Tongue (tissue), 2 donors: ENCODE measurements around the gene CACNA1B. TPM values are rescaled to one million over a fixed set of nuclear protein-coding genes. Genes with fewer than 3 reads are reported as not detected.
"Not testable (repeated sequence)": the region's sequence is repeated elsewhere in the genome, so short reads cannot be mapped to it uniquely, and the experiment has no call there.

ENCODE experiments used
- DNase-seq: peaks from one replicate; pipeline ENCODE4 v3.0.0-alpha.2; 2015
- total RNA-seq: library from RNA; depleted of rRNA; stranded (reverse); fragments of >200 nt; gene quantifications from one replicate; pipeline ENCODE4 v1.2.3, GENCODE V29; 2014

The CACNA1B gene
- total RNA-seq, 1 donor from 2014 or later, result 0.41 TPM

- DNase-seq, result no peak
Measured at GRCh38 chr9:137866226-137867141, 11.1 kb upstream of the CACNA1B start.

GRCh38 chr9:137870432-137870831, 7.2 kb upstream of the CACNA1B start:
- DNase-seq, result no peak

- DNase-seq, result no peak
Measured at GRCh38 chr9:137872296-137872695, 5.3 kb upstream of the CACNA1B start.

- DNase-seq, result no peak
Measured at GRCh38 chr9:137873408-137873807, 4.2 kb upstream of the CACNA1B start.

GRCh38 chr9:137873858-137874362, 3.7 kb upstream of the CACNA1B start:
- no peak for DNase-seq

DNA sequence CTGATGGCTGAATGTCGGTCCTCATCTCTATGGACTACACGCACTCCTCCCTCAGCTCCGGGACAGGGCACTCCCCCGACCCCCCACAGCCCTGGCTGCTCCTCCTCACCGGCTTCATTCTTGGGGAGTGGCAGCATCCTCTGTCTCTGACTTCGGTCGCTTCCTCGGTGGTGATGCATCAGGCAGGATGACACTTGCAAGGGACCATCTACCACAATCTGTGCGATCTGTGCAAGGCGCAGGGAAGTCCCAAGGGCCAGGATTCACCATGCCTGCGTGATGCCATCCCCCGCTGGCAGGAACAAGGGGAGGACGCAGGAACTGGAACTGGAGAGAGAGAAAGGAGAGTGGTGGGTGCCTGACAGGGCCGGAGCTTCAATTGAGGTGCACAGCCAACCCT, 2.2 kb upstream of the CACNA1B start:
- DNase-seq, result no peak

GRCh38 chr9:137875846-137876245, 1.7 kb upstream of the CACNA1B start:
- no peak for DNase-seq

GRCh38 chr9:137876269-137876668, 1.3 kb upstream of the CACNA1B start:
- DNase-seq, result no peak

DNA sequence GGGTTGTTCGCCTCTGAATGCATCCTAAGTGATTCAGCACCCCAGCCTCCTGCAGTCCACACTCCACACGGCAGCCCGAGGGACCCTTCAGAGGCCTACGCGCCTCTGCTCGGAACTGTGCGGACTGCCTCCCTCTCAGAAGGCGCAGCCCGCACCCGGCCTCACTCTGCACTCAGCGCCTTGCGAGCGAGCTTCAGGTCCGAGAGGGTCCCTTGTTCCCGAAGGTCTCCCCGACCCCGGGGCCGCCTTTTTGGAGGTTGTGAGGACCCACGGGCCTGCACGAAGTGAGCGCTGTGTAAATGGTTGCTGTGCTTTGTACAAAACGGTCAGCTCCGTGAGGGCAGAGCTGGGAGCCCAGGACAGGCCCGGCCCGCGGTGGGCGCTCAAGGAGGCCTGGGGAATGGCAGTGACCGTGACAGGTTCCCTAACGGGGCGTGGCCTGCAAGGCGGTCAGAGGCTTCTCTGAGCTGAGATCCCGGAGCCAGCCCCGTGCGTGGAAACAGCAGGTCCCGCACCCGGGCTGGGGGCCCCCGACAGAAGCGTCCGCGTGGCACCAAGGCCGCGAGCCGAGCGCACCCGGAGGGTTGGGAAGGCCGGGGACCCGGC, 698 bp upstream of the CACNA1B start:
- DNase-seq, result no peak

GRCh38 chr9:137878146-137878941, 762 bp downstream of the CACNA1B start:
- DNase-seq, result peak; percentile 78

- no peak for DNase-seq
Measured at GRCh38 chr9:137879052-137879451, 1.5 kb downstream of the CACNA1B start.

- DNase-seq, result no peak
Measured at GRCh38 chr9:137879566-137880150, 2.1 kb downstream of the CACNA1B start.

GRCh38 chr9:137880160-137880975, 2.8 kb downstream of the CACNA1B start:
- DNase-seq, result no peak

GRCh38 chr9:137880976-137881530, 3.5 kb downstream of the CACNA1B start:
- no peak for DNase-seq

DNA sequence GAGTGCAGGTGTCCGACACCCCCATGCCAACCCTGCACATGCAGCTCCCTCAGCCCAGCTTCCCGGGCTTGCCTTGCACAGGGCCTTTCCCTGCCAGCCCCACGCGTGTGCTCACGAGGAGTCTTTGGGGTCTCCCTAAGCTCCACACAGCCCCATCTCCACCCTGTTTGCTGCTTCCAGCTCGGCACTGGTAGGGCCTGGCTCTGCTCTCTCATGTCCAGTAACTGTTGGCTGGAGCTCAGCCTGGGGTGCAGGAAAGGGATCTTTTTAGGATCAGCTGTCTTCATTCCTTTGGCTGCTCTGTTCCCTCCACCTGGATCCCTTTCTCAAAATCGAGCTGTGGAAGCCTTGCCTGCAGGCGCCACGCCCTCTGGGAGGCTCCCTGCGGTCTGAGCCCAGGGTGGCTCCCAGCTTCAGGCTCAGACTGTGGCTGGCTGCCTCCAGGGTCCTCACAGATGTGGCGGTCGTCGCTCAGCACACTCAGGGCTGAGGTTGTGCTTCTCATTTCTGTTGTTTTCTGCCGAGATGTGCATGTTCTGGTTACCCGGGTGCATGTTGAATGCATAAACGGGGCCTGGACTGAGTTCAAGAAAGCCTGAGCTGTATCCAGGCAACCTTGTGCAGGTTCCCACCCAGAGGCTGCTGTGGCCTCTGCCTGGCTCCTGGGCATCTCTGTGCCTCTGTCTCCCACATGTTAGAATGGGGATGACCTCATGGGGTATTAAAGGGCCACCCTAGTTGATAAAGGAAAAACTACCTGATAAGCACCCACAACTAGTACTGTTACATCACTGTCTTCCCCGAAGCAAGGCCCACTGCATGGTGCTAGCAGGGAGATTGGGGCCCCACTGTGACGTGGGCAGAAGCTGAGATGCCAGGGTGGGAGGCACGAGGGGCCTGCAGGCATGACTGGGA, 4.3 kb downstream of the CACNA1B start:
- no peak for DNase-seq

GRCh38 chr9:137882506-137882821, 4.9 kb downstream of the CACNA1B start:
- DNase-seq, result no peak

DNA sequence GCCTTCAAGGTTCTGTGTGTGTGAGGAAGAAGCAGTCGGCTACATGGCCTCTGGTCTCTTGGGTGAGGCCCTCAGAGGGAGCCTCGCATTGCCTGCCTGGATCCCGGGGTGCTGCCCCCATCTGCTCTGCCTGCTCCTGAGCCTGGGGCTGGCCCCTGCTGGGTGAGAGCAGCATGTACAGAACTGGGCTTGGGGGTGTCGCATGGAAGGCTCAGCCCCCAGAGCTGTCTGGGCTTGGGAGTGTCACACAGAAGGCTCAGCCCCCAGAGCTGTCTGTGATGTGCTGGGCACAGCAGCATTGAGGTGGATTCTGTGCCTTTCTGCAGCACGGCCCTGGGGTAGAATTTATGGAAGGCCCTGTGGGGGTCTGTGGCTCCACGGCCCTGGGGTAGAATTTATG, 6.4 kb downstream of the CACNA1B start:
- DNase-seq, result not testable (repeated sequence)

- DNase-seq, result peak; percentile 15
Measured at GRCh38 chr9:137884547-137884946, 7.0 kb downstream of the CACNA1B start.

GRCh38 chr9:137885121-137885520, 7.5 kb downstream of the CACNA1B start:
- not testable (repeated sequence) for DNase-seq

DNA sequence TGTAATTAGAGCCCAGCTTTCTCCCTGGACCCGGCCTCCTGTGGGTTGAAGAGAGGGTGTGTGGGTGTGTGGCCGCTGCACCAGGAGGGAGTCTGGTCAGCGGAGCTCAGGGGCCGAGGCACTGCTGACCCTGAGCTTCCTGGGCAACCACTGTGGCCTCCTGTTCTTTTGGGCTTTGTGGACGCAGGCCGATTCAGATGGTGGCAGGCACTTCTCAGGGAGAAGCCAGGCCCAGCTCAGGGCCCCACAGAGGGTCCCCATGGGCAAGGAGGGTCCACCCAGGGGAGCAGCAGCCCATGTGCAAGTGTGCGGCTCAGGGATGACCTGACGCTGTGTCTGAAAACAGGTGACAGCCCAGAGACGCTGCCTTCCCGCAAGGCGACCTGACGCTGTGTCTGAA, 11.0 kb downstream of the CACNA1B start:
- not testable (repeated sequence) for DNase-seq
